Gastrocnemius medialis (tissue), 4 donors: ENCODE data around the gene SLCO4A1. TPM values are rescaled to one million over a fixed set of nuclear protein-coding genes. Genes with fewer than 3 reads are reported as not detected.
"Not testable (repeated sequence)": the region's sequence is repeated elsewhere in the genome, so short reads cannot be mapped to it uniquely, and the experiment has no call there.

Experiments
- ATAC-seq, 2 donors: fragments of 150-250 bp; one replicate each; pipeline ENCODE4 v1.9.1; 2016
- DNase-seq, 2 donors: peaks; one replicate each; pipeline ENCODE4 v3.0.0-alpha.2; 2019
- H3K27ac ChIP-seq, 4 donors: fragments of 200-600 bp; sonication (generic); 1 replicate in 1 of 4; 2 replicates in 3 of 4; pipeline ENCODE4 v1.5.1; 2016 to 2018; ENCODE audit warnings: mild to moderate bottlenecking in 2 of 4, moderate library complexity in 1 of 4
- H3K27me3 ChIP-seq, 3 donors: fragments of 200-600 bp; sonication (generic) in 2 of 3; 1 replicate in 1 of 3; 2 replicates in 2 of 3; pipeline versions ENCODE4 v1.5.1 to v1.6.0; 2016 to 2019; ENCODE audit warnings: mild to moderate bottlenecking in 1 of 3, moderate library complexity in 1 of 3
- H3K36me3 ChIP-seq, 2 donors: fragments of 200-600 bp; sonication (generic) in 1 of 2; one replicate each; pipeline ENCODE4 v1.5.1; 2017 to 2018
- H3K4me1 ChIP-seq, 2 donors: fragments of 200-600 bp; sonication (generic) in 1 of 2; one replicate each; pipeline ENCODE4 v1.5.1; 2016 to 2017; ENCODE audit warnings: mild to moderate bottlenecking in 2 of 2
- H3K4me3 ChIP-seq, 4 donors: fragments of 200-600 bp; sonication (generic) in 3 of 4; 1 replicate in 1 of 4; 2 replicates in 3 of 4; pipeline ENCODE4 v1.5.1; 2016 to 2019; ENCODE audit warnings: mild to moderate bottlenecking in 2 of 4
- H3K9me3 ChIP-seq, 3 donors: fragments of 200-600 bp; sonication (generic) in 2 of 3; 1 replicate in 1 of 3; 2 replicates in 2 of 3; pipeline ENCODE4 v1.5.1; 2016 to 2019
- POLR2A ChIP-seq, 2 donors: fragments of 450-650 bp; IDR thresholded peaks; one replicate each; pipeline ENCODE4 v1.6.1; 2017; ENCODE audit warnings: antibody characterized with exemption in 2 of 2, mild to moderate bottlenecking in 2 of 2, moderate library complexity in 2 of 2
- in situ Hi-C, 4 donors: fragments of 200-750 bp; cut with MboI; loops; one replicate each; pipeline versions ENCODE4 v1.15.0 to v1.8.0; 2017; ENCODE audit warnings: low sequenced_read_pairs in 4 of 4
- intact Hi-C: fragments of 100-400 bp; cut with DNase I; formaldehyde crosslinking; loops from one replicate; pipeline ENCODE4 v1.15.1; 2023; ENCODE audit warnings: low total_unique reads
- total RNA-seq, 4 donors: library from RNA; depleted of rRNA; stranded (reverse); fragments of >200 nt; gene quantifications; one replicate each; pipeline versions ENCODE4 v1.1.0 to v1.2.3, GENCODE V29; 2016
- TF ChIP-seq, protein P1 (sequence below), 5 experiments: fragments of 450-650 bp in 3 of 5; fragments of 200-600 bp in 2 of 5; sonication (generic) in 2 of 5; IDR thresholded peaks in 4 of 5; conservative IDR thresholded peaks in 1 of 5; 1 replicate in 4 of 5; 2 replicates in 1 of 5; pipeline ENCODE4 v1.5.1; 2016 to 2019; ENCODE audit warnings: antibody characterized with exemption in 5 of 5, mild to moderate bottlenecking in 3 of 5, moderate library complexity in 3 of 5

SLCO4A1 gene
- total RNA-seq, 4 donors from 2014 or later: 20.4 to 26.9 (median 21.8) TPM

DNA sequence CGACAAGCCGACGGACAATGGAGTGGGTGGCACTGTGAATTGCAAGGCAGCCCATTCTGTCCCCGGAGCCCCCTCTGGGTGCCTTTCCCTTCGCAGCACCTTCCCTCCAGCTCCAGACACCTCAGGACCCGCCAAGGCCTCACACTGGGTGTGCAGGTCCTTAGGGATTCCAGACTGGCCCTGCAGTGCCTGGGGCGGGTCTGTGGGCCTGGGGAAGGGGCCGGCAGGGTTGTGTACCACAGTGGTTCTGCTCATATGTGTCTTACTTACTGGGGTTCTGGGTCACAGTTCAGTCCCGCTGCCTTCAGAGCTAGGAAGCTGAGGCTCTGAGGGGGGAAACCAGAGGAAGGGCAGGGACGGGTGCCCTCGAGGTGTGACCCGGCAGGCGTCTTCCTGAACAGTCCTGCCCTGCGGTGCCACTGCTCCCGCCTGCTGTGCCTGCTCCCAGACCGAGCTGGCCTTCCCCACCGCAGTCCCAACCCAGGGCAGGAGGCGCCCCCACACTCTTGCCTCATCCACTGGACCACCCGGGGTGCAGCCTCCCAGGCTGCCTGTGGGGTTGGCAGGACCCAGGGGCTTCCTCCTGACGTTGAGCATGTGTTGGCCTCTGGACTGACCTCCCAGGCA, 16.3 kb upstream of the SLCO4A1 start:
- intact Hi-C loops (no loop called here), in situ Hi-C loops (no loop called here)
- H3K4me1 ChIP-seq: peaks cover 30 to 33% of the 10 kb centered on the region in 2 donors
- no peak for DNase-seq
- H3K27ac ChIP-seq: peak overlapping the region in 2 of 4 donors; percentile 90 to 91
- H3K4me3 ChIP-seq: no peak overlapping the region
- H3K9me3 ChIP-seq: no peaks in the 10 kb centered on the region
- no peaks in the 10 kb centered on the region for H3K36me3 ChIP-seq
- no peak for ATAC-seq
- H3K27me3 ChIP-seq: peaks cover 0 to 7% (median 0%) of the 10 kb centered on the region in 3 donors
- no peak for TF ChIP-seq POLR2A (IDR thresholded peaks at IDR 0.05)
- TF ChIP-seq, protein P1, sequence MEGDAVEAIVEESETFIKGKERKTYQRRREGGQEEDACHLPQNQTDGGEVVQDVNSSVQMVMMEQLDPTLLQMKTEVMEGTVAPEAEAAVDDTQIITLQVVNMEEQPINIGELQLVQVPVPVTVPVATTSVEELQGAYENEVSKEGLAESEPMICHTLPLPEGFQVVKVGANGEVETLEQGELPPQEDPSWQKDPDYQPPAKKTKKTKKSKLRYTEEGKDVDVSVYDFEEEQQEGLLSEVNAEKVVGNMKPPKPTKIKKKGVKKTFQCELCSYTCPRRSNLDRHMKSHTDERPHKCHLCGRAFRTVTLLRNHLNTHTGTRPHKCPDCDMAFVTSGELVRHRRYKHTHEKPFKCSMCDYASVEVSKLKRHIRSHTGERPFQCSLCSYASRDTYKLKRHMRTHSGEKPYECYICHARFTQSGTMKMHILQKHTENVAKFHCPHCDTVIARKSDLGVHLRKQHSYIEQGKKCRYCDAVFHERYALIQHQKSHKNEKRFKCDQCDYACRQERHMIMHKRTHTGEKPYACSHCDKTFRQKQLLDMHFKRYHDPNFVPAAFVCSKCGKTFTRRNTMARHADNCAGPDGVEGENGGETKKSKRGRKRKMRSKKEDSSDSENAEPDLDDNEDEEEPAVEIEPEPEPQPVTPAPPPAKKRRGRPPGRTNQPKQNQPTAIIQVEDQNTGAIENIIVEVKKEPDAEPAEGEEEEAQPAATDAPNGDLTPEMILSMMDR (IDR thresholded peaks at IDR 0.05 in 4 of 5, conservative IDR thresholded peaks at IDR 0.05 in 1 of 5): no peak

DNA sequence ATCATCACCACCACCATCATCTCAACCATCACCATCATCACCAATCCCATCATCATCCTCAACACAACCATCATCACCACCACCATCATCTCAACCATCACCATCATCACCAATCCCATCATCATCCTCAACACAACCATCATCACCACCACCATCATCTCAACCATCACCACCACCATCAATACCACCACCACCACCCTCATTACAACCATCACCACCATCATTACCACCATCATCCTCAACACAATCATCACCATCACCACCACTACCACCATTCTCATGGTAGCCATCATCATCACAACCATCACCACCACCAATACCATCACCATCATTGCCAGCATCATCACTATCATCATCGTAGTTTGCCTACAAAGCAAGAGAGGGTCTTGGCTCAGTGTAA, 14.9 kb upstream of the SLCO4A1 start:
- in situ Hi-C loops, H3K27ac ChIP-seq, H3K4me3 ChIP-seq, H3K9me3 ChIP-seq, intact Hi-C loops, H3K27me3 ChIP-seq, H3K36me3 ChIP-seq, ATAC-seq, DNase-seq: not testable (repeated sequence)
- peaks cover 25 to 27% of the 10 kb centered on the region in 2 donors for H3K4me1 ChIP-seq

DNA sequence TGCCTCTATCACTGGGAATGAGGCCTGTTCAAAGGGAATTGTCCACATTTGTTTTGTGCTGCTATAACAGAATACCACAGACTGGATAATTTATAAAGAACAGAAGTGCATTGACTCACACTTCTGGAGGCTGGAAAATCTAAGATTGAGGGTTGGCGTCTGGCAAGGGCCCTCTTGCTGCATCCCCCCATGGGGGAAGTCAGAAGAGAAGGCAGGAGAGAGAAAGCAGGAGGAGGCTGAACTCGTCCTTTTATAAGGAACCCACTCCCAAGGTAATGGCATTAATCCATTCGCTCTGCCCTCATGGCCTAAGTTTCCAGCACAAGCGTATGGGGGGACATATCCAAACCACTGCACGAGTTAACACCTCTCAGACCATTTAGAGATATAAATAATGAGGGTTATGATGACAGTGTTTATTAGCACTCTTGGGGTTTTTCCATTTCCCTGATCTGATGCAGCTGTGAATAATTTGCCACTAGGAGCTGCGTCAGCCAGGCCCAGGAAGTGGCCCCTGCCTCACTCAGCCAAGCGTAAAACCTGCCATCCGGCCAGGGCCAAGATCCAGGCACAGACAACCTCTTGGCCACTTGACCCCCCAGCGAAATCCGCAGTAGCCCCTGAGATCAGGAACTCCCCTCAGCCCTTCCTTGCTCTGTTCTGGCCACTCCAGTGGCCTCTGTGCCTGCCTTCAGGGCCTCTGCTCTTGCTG, 14.2 kb upstream of the SLCO4A1 start:
- Histone ChIP-seq H3K27ac (no peak overlapping the region), H3K9me3 (no peaks in the 10 kb centered on the region), H3K36me3 (no peaks in the 10 kb centered on the region), H3K27me3 (peaks cover 3 to 10% (median 10%) of the 10 kb centered on the region in 3 donors), H3K4me3 (no peak overlapping the region), H3K4me1 (peaks cover 19 to 20% of the 10 kb centered on the region in 2 donors)
- intact Hi-C loops (no loop called here), in situ Hi-C loops (no loop called here)
- no peak for ATAC-seq
- no peak for DNase-seq
- TF ChIP-seq POLR2A (IDR thresholded peaks at IDR 0.05): no peak
- TF ChIP-seq, protein P1 (IDR thresholded peaks at IDR 0.05 in 4 of 5, conservative IDR thresholded peaks at IDR 0.05 in 1 of 5): no peak

DNA sequence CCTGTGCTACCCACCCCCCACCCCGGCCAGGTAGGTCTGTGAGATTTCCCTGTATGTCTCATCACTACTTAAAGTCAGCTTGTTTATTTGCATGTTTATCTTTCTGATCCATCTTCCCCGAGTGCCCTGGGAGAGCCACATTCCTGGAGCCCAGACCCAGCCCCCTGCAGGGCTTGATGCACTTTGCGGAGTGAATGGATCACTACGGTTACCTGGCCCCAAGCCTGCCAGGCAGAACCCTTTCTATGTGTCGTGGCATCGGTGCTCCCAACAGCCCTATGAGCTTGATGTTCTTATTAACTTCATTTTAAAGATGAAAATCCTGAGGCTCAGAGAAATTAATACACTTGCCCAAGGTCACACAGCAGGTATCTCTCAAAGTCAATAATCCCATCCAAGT, 13.6 kb upstream of the SLCO4A1 start:
- Histone ChIP-seq H3K4me1 (peaks cover 13 to 14% of the 10 kb centered on the region in 2 donors), H3K4me3 (no peak overlapping the region), H3K27me3 (peaks cover 6 to 13% (median 10%) of the 10 kb centered on the region in 3 donors), H3K27ac (no peak overlapping the region), H3K9me3 (no peaks in the 10 kb centered on the region), H3K36me3 (no peaks in the 10 kb centered on the region)
- ATAC-seq (no peak), DNase-seq (no peak)
- in situ Hi-C loops: no loop called here
- TF ChIP-seq, protein P1 (IDR thresholded peaks at IDR 0.05 in 4 of 5, conservative IDR thresholded peaks at IDR 0.05 in 1 of 5): no peak
- TF ChIP-seq POLR2A (IDR thresholded peaks at IDR 0.05): no peak
- intact Hi-C loops: no loop called here

DNA sequence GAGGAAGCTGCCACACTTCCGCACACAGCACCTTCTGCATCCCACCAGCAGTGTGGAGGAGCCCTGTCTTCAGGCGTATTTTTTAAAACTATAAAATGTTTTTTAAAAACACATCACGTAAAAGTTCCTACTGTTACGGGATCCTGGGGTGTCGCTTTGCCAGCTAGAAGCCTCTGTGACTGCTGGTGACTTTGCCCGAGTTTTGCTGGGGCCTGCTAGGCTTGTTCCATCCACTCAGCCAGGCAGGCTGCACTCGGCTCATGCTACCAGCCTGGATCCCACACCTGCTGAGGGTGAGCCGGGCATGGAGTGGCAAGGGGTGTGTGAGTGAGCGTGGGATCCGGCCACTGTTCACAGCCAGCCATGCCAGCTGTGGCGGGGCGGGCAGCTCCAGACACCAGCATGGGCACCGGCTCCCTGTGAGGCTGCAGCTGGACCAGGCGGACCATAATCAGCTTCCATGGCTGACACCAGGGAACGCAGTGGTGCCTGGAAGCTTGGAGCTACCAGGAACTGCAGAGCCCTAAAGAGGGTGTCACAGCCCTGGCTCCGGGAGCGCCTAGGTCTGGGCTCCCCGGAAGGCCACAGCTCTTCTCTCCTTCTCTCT, 12.3 kb upstream of the SLCO4A1 start:
- DNase-seq: no peak
- TF ChIP-seq, protein P1 (IDR thresholded peaks at IDR 0.05 in 4 of 5, conservative IDR thresholded peaks at IDR 0.05 in 1 of 5): no peak
- Histone ChIP-seq H3K9me3 (no peaks in the 10 kb centered on the region), H3K36me3 (no peaks in the 10 kb centered on the region), H3K4me3 (no peak overlapping the region), H3K27ac (no peak overlapping the region), H3K4me1 (peaks cover under 1 to 1% of the 10 kb centered on the region in 2 donors), H3K27me3 (peaks cover 6 to 16% (median 10%) of the 10 kb centered on the region in 3 donors)
- no peak for ATAC-seq
- intact Hi-C loops (no loop called here), in situ Hi-C loops (no loop called here)
